D721Med (cell line): ENCODE measurements around the gene CHI3L1.

Experiments
- DNase-seq: peaks from one replicate; pipeline ENCODE4 v3.0.0; 2011; ENCODE audit warnings: low spot score; ENCODE audit not compliant: insufficient read length
- FAIRE-seq: peaks from 2 replicates; lab custom pipeline; 2011; peaks lifted over from hg19 to GRCh38; lab: Jason Lieb, UNC
- TF ChIP-seq, protein P1 (sequence below): IDR thresholded peaks from 2 replicates; pipeline ENCODE4 v1.5.1; 2012; ENCODE audit warnings: mild to moderate bottlenecking, control low read depth; ENCODE audit not compliant: insufficient read depth; ENCODE audit errors: missing control alignments

The CHI3L1 gene

GRCh38 chr1:203139976-203140475, 46.5 kb downstream of the CHI3L1 start:
- TF ChIP-seq, protein P1, sequence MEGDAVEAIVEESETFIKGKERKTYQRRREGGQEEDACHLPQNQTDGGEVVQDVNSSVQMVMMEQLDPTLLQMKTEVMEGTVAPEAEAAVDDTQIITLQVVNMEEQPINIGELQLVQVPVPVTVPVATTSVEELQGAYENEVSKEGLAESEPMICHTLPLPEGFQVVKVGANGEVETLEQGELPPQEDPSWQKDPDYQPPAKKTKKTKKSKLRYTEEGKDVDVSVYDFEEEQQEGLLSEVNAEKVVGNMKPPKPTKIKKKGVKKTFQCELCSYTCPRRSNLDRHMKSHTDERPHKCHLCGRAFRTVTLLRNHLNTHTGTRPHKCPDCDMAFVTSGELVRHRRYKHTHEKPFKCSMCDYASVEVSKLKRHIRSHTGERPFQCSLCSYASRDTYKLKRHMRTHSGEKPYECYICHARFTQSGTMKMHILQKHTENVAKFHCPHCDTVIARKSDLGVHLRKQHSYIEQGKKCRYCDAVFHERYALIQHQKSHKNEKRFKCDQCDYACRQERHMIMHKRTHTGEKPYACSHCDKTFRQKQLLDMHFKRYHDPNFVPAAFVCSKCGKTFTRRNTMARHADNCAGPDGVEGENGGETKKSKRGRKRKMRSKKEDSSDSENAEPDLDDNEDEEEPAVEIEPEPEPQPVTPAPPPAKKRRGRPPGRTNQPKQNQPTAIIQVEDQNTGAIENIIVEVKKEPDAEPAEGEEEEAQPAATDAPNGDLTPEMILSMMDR, result no peak
- DNase-seq (no peak), FAIRE-seq (no peak)

- DNase-seq (no peak), FAIRE-seq (no peak)
- TF ChIP-seq, protein P1, result no peak
Measured at GRCh38 chr1:203138066-203138465, 48.4 kb downstream of the CHI3L1 start.

DNA sequence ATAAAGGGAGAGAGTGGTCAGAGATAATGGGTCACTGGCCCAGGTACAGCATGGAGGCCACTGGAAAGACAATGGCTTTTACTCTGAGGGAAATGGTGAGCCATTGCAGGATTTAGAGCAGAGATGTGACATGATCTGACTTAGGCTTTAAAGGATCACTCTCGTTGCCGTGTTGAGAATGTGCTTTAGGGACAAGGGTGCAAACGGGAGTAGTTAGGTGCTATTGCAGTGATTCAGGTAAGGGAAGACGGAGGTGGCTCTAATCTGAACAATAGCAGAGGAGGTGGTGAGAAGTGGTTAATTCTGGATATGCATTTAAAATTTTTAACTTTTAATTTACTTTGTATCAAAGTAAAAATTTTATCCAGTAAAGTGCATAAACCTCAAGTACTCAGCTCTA, 49.2 kb downstream of the CHI3L1 start:
- DNase-seq (no peak), FAIRE-seq (no peak)
- TF ChIP-seq, protein P1, result no peak

DNA sequence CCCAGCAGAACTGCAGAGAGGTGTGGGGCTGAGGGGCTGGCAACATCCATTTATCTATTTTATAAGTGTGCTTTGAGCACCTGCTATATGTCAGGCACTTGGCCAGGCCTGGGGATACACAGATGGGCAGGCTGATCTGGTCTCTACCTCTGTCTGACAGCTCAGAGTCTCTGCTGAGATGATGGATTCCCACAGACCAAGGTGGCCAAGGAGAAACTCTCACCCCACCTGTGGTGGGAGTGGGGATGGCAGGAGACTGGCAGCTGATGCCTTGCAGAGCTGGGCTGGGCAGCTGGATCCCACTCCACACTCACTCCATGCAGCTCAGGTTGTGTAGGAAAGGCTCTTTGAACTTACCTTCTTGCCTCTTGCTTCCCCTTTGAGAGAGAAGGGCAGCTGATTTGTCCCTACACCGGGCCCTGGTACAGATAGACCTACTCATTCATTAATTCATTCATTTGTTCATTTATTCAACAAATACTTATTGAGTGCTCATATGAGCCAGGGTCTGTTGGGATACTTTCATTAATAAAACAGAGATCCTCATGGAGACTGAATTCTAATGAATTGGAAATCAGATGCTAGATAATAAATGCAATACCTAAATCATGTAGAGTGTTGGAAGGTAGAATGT, 50.0 kb downstream of the CHI3L1 start:
- TF ChIP-seq, protein P1, result no peak
- DNase-seq (no peak), FAIRE-seq (no peak)

- DNase-seq (no peak), FAIRE-seq (no peak)
- TF ChIP-seq, protein P1, result no peak
Measured at GRCh38 chr1:203135636-203136305, 50.7 kb downstream of the CHI3L1 start.

GRCh38 chr1:203133970-203134725, 52.4 kb downstream of the CHI3L1 start:
- DNase-seq, result no peak
- TF ChIP-seq, protein P1, result no peak
- no peak for FAIRE-seq
